Hematopoietic multipotent progenitor cell treated with erythropoietin and hydrocortisone succinate and interleukin-3 and kit ligand, for 17 days (in vitro differentiated cells): ENCODE results near the gene XRN2.

Experiments
- DNase-seq: peaks from one replicate; pipeline ENCODE4 v3.0.0-alpha.2; 2015; ENCODE audit warnings: low spot score

The XRN2 gene

DNA sequence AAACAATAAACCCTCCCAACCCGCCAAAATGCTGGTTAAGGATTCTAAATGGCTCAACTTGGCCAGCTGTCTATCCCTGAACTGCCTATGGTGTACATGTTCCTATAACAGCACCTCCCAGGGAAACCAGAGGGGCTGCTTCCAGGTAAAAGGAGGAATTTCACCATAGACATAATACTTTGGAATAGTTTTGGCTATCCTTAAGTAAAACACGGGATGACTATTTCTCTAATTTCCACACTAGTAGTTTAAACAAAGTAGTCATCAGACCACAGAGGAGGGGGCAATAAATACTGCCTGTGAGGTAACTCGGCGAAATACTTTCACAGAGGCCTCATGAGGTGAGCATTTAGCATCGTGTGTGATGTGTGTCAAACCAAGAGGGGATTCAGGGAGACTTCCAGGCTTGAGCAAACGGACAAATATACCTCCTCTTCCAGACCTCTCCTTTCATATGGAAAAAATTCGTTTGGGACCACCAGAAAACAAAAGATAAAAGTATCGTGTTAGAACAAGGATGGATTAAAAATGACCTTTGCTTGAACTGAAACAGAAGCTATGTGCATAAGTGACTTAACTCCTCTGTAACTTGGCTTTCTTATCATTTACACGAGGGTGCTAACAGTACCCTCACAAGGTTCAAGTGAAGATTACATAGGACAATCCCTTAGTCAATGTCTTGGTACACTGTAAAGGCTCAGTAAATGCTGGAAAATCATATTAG lies 1.0 kb upstream of the XRN2 start:
- no peak for DNase-seq

DNA sequence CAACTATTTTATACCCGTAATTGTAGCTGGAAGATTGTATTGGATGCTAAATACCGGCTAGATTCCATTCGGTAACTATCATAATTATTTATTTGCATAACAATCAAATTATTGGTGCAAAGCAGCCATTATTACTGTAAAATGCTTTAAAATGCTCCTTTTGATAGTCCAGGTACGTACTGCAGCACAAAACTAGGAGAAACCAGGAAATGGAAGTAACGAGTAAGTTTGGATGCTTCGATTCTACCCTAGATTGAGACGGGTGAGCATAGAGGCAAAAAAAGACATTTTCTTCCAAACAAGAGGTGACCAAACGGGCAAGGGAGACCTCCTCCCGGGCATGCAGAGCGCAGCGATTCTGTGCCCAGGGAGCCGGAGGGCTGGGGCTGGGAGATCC lies 469 bp upstream of the XRN2 start:
- no peak for DNase-seq

DNA sequence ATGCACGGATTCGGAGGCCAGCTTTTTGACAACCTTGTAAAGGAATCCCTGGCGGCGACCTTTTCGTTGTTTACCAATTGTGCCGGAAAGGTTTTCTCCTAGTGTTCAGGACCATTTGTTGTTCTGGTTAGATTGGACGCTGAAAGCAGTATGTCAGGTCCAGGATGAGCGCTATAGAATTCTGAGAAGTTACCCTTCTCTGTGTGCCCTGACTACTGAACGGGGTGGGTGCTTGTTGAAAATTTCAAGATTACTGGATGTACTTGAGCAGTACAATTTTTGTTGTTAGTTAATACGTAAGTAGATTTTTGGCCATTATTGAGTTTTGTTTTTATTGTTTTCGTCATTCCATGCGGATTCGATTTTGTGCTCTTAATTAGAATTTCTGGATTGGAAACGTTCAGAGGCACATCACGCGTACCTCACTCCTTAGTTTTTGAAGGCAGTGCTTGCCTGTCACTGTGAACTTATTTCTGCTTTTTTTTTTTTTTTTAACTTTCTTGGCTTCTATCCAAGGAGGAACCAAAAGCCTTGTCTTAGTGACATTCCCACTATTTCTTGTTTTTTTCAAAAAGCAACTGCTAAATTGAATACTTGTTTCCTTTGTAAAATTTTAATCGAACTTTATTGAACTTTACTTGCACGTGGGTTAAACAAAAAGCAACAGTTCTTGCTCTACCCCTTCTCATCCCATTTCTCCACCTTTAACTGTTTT lies 898 bp downstream of the XRN2 start:
- peak; percentile 58 for DNase-seq

DNA sequence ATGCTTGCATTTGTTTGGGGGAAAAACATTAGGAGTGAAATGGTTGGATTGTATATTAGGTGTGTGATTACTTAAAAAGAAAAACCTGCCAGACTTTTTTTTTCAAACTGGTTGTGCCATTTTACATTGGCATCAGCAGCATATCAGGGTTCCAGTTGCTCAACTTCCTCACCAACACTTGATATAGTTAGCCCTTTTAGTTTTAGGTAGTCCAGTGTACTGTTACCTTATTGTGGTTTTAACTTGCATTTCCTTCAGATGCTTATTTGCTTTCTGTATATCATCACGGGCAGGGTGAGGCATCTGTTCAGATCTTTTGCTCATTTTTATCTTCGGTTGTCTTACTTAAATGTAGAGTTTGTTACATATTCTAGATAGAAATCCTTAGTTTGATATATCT lies 5.2 kb downstream of the XRN2 start:
- DNase-seq: no peak

DNA sequence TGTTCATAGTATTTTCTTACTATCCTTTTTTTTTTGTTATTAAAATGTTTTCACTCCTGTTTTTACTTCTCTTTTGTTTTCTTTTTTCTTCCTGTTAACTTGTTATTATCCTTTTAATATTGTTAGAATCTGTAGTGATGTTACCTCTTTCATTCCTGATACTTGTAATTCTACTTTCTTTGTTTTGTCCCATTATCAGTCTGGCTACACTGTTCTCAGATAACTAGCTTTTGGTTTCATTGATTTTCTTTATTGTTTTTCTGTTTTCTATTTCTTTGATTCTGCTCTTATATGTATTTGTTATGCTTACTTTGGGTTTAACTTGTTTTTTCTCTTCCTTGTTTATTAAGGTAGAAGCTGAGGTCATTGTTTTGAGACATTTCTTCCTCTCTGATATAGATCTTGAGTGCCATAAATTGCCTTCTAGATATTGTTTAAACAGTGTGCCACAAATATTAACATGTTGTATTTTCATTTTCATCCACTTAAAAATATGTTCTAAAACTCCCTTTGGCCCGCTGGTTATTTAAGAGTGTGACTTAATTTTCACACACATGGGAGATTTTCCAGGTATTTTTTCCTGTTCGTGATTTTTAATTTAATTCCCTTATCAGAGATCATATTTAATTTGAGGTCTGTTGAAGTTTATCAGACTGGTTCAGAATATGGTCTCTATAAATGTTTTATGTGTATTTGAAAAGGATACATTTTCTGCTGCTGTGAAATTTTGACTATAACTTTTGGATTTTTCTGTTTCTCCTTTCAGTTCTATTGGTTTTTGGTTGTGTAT lies 6.7 kb downstream of the XRN2 start:
- DNase-seq: no peak

DNA sequence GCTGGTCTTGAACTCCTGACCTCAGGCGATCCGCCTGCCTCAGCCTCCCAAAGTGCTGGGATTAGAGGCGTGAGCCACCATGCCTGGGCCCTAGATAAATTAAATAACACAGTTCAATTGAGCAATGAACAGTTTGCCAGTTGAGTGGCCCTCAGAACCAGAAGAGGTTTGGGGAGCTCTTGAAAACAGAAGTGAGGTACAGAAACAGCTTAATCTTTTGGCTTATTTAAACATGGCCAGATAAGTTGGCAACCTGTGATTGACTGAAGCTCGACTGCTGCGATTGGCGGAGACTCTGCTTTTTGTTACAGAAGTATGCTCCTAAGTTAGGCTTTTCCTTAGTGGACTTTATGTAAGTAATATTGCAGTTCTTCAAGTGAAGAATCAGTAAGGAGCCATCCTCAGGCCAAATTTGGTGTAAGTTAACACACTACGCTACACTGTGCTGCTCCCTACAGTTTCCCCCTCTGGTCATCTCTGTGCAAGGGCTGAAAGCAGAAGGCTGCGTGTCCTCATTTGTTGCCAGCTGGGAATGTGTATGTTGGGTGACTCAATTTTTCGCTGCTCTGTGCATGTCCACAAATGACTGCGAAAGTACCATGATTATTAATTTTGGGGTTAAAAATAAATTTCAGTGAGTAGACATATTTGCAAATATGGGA lies 9.8 kb downstream of the XRN2 start:
- DNase-seq: no peak

DNA sequence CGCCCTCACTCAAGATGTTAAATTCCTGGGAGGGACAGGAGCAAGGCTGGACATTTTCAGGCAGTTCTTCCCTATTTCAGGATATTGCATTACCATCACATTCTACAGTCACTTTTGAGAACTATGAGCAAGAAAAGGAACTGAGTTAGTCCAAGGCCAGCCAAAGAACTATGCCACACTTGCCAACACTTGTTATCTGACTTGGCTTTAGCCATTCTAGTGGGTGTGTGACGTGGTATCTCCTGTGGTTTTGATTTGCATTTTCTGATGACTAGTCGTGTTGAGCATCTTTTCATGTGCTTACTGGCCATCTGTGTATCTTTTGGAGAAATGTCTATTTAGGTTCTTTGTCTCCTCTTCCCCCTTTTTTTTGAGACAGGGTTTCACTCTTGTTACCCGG lies 12.0 kb downstream of the XRN2 start:
- DNase-seq: peak; percentile 20

DNA sequence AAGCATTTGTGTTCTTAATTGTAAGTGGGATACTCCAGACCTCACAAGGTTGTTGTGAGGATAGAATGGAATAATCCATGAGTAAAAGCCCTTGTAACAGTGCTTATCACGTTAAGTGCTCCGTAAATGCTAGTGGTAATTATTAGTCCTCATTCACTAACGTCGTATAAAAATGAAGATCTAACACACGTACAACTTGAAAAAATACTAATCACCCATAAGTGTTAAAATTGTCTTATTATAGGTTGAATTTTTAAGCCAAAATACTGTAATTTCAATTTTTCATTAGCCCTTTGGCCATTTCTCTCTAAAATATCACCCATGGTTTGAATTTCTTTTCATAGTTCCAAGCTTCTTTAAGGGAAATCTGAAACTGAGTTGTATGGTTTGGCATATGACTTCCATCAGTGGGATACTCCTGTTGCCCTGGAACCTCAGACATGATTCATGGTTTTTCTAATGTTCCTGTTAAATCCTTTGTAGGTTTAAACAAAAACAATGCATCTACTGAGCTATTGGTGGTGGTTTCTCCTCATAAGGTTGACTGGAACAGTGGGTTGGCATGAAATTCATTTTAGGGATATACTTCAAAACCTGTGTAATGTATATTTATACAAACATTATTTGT lies 19.1 kb downstream of the XRN2 start:
- DNase-seq: no peak

DNA sequence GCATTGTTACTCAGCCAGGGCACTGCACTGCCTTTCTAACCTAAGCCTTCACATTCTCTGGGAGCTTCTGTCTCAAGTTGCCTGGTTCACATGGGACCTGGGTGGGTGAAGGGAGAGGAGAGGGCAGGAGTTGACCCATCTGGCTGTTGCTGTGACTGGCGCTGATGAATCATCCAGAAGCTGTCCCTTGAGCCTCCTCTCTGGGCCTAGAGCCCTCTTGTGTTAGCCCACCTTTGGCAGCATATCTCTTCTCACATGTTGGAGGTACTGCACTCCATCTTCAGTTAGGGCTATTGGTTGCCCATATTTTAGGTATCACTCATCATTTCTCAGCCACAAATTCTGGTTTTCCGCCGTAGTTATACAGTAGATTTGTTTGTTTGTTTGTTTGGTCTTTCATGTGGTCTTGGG lies 19.8 kb downstream of the XRN2 start:
- peak; percentile 27 for DNase-seq

DNA sequence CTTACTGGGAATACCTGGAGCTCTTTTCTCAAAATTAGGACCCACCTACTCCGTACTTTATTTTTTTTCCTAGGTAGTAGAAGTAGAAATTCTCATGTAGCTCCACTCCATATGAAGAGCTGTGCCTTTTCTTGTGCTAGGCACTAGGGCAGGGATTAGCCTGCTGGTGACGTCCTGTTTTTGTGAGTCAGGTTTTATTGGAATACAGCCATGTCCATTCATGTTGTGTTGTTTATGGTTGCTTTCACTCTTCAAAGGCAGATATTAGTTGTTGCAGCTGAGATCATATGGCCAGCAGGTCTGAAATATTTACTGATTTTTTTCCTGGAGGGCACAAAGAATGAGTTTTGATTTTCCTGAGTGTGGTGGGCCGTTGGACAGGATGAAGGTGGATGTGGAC lies 20.5 kb downstream of the XRN2 start:
- DNase-seq: peak; percentile 75

DNA sequence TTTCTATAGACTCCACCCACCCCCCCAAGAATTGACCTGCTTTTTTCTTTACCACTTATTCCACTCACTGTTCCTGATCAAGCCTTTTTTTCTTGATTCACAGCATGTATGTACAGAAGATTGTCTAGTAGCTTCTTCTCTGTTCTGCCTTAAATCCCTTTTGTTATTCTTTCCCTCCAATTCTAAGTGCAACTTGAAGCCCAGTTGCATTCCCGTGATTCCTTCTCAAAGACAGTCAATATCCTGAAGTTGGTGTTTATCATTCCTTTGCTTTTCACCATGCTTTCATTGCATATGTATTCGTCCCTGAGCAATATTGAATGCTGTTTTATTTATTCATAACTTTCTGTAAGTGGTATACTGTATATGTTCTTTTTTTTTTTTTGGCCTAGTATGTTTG lies 21.0 kb downstream of the XRN2 start:
- peak; percentile 11 for DNase-seq

DNA sequence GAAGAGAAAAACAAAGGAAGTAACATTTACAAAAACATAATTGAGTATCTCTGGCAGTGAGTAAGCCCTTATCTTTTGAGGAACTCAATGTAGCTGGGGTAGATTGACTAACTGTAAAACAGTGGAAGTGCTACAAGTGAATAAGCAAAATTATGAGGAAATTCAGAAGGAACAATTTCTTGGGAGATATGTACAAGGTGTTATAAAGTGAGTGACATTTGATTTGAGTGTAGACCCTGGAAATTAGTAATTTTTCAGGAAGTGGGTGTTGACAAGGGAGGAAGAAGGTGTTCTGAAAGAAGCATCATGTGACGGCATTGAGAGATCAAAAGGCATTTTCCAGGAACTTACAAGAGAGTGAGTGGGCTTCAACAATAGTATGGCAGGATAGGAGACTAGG lies 22.2 kb downstream of the XRN2 start:
- DNase-seq: peak; percentile 26

DNA sequence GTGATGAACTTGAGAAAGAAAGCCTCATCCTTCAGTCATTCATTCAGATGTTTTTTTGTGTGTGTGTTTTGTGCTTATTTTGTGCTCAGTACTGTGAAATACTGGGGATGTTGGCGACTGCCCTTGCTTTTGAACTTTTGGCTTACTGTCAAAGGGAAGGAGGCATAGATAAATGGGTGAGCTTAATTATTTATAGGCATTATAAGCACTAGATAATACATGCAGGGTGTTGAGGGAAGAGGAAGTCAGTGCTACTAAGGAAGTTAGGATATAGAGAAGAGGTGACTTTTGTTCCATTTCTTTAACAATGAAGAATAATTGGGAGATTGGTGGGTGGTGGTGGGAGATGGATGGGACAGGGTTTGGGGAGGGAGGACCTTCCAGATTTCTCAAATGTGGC lies 23.6 kb downstream of the XRN2 start:
- no peak for DNase-seq

DNA sequence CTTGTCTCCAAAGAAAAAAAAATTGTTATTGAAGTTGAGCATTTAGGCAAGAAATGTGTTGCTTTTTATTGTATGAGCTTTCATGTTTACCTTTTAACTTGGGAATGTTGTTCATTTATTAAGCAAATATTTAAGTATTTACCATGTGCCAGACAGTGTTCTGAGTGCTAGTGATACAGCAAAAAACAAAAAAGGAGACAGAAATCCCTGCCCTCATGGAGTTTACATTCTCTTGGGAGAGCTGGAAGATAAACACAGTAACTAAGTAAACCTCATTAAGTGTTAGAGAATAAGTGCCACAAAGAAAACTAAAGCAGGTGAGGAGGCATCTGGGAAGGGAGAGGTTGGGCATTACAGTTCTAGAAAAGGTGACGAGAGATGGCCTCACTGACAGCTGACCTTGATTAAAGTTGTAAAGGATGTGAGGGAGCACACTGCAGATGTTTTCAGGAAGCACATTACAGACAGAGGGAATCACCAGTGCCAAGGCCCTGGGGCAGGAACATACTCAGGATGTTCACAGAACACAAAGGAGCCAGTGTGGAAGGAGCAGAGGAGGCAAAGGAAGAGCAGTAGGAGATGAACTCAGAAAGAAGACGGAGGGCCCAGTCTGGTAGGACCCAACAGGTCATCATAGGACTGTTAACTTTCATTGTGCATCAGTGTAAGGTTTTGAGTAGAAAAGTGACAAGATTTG lies 33.5 kb downstream of the XRN2 start:
- DNase-seq: no peak

DNA sequence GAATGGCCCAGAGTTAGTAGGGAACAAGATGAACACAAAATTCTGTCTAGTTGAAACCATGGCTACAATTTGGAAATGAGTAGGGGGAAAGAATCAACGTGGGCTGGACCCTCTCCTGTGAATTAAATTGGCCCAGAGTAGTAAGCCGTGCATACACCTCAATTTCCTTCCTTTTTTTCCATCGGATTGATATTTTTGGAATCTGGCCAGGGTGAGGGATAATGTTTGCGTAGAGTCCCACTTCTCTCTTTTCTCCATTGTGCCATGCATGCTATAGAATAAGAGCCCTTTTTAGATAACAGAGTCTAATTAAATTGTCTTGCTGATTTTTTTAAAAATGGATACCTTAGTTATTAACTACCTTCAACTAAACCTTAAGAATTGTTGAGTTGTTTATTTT lies 35.2 kb downstream of the XRN2 start:
- no peak for DNase-seq

DNA sequence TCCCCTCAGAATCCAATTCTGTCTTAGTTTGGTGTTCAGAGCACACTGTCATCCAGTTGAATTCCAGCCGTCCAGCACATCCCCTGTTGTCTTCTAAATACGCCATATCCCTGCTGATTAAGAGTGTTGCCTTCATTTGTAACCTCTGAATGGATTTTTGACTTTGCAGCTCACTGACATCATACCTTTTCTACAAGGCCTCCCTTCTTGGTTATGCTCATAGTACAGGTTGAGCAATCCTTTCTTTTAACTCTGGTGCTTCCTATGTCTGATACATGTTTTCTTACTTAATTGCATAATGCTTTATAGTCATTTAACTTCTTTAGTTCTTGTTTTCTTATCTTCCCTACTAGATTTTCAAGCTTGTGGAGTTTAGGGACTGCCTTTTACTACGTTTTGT lies 36.4 kb downstream of the XRN2 start:
- no peak for DNase-seq

DNA sequence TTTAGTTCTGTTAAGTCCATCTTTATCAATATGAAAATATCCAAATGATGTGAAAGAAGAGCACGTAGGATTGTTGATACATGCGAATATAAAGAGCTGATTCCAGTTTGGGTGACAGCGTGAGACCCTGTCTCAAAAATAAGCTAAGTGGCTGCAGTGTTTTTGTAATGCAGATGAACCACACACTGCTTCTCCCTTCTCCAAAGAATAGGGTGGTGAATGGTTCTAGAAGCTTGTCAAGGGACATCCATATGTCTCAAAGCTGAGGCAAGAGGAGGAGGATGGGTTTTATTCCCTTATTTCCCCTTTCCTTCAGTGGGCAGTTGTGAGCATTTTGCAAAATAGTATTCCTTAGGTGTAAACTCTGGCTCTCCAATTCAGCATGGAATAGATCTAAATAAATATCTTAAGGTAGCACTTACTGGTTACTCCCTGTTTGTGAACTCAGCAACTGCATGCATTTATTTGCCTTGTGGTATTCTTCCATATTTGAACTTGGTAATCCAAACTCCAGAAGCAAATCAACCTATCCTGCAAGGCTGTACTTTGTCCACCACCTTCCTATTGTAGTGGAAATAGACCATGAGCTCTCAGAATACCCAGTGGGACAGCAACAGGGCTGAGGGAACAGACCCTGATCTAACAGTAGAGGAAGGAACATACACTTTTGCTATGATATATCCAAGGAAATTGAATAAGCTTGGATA lies 38.0 kb downstream of the XRN2 start:
- DNase-seq: no peak

DNA sequence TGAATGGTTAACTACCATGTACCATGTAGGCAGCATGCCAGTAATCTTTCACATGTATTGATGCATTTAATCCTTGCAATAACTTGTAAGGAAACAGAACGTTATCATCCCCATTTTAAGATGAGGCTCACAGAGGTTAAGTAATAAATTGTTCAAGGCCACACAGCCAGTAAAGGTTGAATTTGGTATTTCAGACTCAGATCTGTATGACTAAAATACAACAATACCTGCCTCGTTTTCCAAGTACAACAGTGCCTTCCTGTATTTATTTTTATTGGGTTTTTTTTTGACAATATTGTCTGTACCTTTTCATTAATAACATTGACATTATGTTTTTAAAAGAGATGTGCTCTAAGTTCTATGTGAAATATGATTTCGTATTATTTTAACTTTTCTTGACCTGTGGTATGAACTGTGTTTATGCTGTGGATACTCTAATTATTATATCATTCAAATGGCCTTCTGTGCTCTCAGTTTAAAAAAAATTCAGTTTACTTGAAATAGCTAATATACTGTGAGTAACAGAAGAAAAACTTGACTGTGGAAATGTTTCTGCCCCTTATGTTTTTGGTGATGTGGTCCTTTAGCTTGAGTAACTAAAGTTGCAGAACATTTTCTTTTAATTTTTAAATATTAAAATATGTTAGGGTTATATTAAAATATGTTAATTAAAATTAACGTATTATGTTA lies 39.7 kb downstream of the XRN2 start:
- no peak for DNase-seq

DNA sequence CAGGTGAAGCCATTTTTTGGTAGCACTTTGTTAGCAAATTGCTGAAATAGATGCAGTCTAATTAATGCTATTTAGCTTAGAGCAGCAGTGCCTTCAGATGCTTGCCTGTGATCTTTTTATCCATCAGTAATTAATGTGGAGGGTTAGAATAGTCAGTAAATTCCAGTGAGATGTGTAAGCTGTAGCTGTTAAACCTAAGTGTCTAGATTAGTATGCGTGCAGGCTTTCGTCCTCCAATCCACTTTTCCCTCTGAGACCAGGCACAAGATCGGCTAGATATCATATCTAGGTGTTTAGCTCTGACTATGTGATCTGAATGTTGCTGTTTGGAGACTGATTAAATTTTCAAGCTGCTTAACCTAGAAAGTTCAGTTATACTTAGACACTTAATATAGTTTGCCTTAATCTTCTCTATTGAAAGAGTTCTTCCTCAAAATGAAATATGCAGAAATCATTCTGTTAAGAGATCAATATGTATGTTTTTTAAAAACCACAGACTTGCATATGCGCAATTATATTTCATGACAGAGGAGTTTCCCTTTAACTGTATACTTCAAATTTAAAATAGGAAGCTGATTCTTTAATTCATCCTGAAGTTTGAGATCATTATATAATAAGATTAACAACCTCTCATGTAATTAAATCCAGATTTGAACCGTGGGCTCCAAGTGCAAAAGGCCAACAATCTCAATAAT lies 41.2 kb downstream of the XRN2 start:
- DNase-seq: no peak

DNA sequence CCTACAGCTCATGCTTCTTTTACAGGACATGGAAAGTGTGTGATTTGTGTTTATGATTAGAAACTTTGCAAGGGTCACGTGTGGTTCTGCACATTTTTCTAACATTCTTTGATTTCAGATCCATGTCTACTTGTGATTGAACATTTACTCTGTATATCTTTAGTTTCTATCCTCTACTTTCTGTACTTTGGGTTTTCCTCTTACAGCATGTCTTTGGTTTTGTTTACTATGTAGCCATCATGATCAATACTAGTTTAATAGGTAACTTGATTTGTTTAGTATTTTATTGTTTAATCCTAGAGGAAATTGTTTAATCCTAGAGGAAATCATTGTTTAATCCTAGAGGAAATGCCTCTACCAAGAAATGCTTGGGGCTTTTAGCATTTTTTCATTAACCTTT lies 41.8 kb downstream of the XRN2 start:
- DNase-seq: no peak
